HG03520 (cell line): Measurements from ENCODE around the gene BCAM.
"Not testable (repeated sequence)": the region's sequence is repeated elsewhere in the genome, so short reads cannot be mapped to it uniquely, and the experiment has no call there.

Experiments used
- ATAC-seq: cut with Tn5 transposase; IDR thresholded peaks from one replicate; pipeline ENCODE4 v1.9.1; 2021; ENCODE audit warnings: mild to moderate bottlenecking, moderate library complexity; ENCODE audit not compliant: unreplicated experiment

BCAM gene

DNA sequence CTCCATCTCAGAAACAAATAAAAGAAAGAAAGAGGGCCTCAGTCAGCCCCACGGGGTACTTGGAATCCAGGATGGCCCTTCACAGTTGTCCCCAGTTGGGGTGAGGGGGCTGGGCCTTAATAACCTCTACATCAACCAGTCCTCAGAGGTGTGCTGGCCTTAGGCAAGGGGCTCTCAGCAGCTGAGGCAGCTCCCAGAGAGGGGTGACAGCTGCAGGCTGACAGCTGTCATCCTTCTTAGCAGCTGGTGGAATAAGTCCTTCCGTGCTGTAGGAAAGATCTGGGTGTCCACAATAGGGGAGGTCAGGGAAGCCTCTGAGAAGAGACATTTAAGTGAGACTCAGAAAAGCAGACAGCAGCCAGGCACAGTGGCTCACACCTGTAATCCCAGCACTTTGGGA is 7.4 kb downstream of the BCAM start:
- ATAC-seq, result no peak

GRCh38 chr19:44817725-44818465 is 9.0 kb downstream of the BCAM start:
- no peak for ATAC-seq

DNA sequence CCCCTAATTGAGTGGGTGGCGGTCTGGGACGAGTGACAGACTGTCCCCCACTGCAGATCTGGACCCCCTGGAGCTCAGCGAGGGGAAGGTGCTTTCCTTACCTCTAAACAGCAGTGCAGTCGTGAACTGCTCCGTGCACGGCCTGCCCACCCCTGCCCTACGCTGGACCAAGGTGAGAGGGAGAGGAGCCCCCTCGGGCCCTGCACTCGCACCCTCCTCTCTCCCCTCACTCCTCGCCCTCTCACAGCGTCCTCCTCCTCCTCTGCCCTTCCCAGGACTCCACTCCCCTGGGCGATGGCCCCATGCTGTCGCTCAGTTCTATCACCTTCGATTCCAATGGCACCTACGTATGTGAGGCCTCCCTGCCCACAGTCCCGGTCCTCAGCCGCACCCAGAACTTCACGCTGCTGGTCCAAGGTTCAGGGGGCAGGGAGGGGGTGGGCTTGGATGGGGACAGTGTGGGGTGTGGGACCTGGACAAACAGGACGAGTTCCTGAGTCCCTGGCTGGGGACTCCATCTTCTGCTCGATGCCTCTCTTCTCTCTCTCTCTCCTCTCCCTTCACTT is 9.6 kb downstream of the BCAM start:
- ATAC-seq, result no peak

- ATAC-seq, result no peak
Measured at GRCh38 chr19:44819246-44819832, 10.4 kb downstream of the BCAM start.

- no peak for ATAC-seq
Measured at GRCh38 chr19:44820648-44821609, 12.0 kb downstream of the BCAM start.

GRCh38 chr19:44822177-44822576 is 13.3 kb downstream of the BCAM start:
- no peak for ATAC-seq

DNA sequence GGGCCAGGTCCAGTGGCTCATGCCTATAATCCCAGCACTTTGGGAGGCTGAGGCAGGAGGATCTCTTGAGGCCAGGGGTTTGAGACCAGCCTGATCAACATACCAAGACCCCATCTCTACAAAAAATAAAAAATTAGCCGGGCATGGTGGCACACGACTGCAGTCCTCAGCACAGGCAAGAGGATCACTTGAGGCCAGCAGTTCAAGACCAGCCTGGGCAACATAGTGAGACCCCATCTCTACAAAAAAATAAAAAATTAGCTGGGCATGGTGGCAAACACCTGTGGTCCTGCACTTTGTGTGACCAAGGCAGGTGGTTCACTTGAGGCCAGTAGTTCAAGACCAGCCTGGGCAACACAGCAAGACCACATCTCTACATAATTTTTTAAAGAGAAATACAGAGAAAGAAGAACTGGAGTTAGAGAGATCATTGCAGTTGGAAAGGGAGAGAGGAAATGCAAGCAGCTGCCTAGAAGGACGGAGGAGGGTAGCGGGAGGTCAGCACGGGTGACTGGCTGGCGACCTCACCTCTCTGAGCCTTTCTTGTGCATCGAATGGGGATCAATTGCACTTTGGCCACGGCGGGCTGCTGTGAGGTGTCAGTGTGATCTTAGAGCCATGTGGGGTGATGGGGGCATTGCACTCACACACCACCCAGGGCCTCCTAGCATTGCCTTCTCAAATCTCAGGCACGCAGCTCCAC is 13.9 kb downstream of the BCAM start:
- no peak for ATAC-seq

DNA sequence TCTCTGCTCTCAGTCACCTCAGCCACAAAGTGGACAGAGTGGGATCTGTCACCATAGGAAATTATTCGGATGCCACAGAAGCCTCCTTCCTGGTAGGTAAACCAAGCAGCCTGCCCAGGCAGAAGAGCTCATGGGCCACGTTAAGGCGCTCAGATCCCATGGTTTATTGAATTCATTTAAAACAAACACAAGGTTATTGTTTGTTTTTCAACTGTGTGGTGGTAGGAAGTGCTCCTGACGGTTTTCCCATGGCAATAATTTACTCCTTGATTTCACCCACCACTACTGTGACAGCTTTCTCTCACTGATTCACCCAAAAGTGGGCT is 14.4 kb downstream of the BCAM start:
- no peak for ATAC-seq

DNA sequence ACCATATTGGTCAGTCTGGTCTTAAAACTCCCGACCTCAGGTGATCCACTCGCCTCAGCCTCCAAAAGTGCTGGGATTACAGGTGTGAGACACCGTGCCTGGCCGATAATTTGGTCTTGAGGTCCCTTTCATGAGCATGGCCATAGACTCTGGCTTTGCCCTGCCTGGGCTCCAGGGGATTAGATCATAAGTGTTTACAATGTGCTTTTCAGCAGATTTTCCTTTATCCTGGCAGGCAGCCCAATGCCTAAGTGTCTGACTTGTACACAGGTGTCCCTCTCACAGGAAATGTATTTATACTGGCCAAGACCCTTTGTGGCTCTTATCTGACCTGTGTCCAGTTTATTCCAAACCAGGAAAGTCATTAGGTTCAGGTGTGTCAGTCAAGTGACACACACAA is 15.9 kb downstream of the BCAM start:
- ATAC-seq, result no peak

GRCh38 chr19:44832875-44833274 is 24.0 kb downstream of the BCAM start:
- not testable (repeated sequence) for ATAC-seq

DNA sequence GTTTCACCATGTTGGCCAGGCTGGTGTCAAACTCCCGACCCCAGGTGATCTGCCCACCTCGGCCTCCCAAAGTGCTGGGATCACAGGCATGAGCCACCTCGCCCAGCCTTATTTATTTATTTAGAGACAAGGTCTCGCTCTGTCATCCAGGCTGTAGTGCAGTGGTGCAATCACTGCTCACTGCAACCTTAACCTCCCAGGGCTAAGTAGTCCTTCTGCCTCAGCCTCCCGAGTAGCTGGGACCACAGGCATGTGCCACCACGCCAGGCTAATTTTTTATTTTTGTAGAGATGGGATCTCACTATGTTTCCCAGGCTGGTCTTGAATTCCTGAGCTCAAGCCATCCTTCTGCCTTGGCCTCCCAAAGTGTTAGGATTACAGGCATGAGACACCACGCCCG is 25.5 kb downstream of the BCAM start:
- not testable (repeated sequence) for ATAC-seq

- ATAC-seq, result no peak
Measured at GRCh38 chr19:44839276-44839675, 30.4 kb downstream of the BCAM start.

DNA sequence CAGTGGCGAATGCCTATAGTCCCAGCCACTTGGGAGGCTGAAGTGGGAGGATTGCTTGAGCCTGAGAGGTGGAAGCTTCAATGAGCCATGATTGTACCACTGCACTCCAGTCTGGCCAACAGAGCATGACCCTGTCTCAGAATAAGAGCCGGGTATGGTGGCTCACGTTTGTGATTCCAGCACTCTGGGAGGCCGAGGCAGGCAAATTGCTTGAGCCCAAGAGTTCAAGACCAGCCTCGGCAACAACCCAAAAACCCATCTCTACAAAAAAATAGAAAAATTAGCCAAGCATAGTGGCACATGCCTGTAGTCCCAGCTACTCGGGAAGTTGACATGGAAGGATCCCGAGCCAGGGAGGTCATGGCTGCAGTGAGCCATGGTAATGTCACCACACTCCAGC is 31.9 kb downstream of the BCAM start:
- ATAC-seq, result no peak

- ATAC-seq, result no peak
Measured at GRCh38 chr19:44841231-44841630, 32.3 kb downstream of the BCAM start.

GRCh38 chr19:44845286-44845611 is 36.3 kb downstream of the BCAM start:
- no peak for ATAC-seq

DNA sequence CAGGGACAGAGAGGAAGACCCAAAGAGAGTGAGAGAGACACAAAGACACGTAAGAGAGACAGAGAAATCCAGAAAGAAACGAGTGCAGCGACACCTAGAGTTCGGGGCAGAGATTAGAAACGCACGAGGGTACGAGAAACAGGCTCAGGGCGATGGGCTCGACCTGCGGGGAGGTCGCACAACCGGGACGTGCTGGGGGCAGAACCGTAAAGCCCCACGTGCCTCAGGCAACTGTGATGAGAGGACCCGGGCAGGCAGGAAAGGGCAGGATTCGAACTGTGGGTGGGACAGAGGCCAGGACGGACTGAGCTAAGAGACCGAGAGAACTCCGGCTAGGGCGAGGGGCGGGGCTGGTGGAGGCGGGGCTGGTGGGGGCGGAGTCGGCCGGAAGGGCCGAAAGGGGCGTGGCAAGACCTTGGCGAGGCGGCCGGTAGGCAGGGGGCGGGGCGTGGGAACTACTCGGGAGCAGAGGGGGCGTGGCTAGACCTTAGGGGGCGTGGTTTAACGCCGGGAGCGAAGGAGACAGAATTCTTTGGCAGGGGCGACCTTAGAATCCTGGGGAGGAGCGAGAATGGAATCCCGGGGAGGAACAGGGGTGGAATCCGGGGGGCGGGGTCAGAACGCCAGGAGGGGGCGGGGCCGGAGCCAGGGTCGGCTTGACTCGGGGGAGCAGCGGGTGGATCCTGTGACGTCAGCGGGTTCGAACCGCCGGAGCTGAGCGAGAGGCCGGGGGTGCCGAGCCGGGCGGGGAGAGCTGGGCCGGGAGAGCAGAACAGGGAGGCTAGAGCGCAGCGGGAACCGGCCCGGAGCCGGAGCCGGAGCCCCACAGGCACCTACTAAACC is 36.9 kb downstream of the BCAM start, which contains the start of gene NECTIN2:
Gene NECTIN2, plus strand, starts transcription at position 686 of the 843 bp plus-strand sequence. CDS start 229 bp downstream, outside the sequence.
- ATAC-seq, result no peak

- ATAC-seq, result no peak
Measured at GRCh38 chr19:44846455-44847143, 37.7 kb downstream of the BCAM start.

DNA sequence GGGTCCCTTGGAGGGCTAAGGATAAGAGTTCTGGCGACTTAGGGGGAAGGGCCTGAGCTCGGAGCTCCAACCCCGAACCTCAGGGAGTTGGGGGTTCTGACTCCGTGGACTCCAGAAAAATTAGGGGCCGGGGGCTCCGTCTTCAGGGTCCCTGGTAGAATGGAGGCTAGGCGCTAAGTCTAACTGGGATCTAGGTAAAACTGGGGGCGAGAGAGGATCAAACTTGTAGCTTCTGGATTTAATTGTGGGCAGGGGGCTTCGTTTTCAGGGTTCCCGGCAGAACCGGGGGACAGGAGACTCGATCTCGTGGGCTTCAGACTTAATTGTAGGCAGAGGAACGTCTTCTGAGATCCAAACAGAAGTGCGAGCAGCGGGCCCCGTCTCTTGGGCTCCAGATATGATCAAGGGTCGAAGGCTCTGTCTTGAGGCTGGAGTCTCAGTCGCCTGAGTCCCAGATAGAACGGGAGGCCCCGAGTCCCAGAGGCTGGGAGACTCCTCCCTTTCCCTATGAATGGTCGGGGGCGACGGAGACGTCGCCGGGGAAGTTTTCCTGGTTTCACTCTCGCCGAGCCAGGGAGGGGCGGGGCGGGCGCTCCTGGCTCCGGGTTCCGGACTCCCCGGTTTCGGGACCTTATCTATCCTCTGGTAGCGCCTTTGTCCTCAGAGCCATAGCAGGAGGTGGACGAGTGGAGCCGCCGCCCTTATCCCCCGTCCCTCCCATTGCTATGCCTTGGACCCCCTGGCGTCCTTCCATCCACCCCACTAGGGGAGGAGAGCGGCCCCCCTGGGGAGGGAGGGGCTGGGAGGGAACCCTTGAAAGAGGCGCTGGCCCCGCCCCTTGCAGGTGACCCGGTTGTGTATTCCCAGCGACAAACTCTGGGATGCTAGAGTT is 38.5 kb downstream of the BCAM start:
- no peak for ATAC-seq
